GM12875 (cell line): ENCODE data around the gene TMEM167A.

Source experiments
- H3K4me3 ChIP-seq: one replicate; pipeline ENCODE4 v1.5.1; 2011; ENCODE audit warnings: low read depth, low read length, control low read depth
- CTCF ChIP-seq: IDR thresholded peaks from 2 replicates; pipeline ENCODE4 v1.5.1; 2011; ENCODE audit warnings: low read depth, mild to moderate bottlenecking, control low read depth, inconsistent platforms, low read length, moderate library complexity, borderline replicate concordance; ENCODE audit not compliant: insufficient read depth

TMEM167A gene

GRCh38 chr5:83090169-83090568, 13.0 kb upstream of the TMEM167A start:
- no peak for TF ChIP-seq CTCF
- H3K4me3 ChIP-seq, result no peak overlapping the region

- TF ChIP-seq CTCF, result no peak
- no peak overlapping the region for H3K4me3 ChIP-seq
Observed at GRCh38 chr5:83085106-83085505, 7.9 kb upstream of the TMEM167A start.

- no peak overlapping the region for H3K4me3 ChIP-seq
- TF ChIP-seq CTCF, result no peak
Observed at GRCh38 chr5:83084336-83084735, 7.1 kb upstream of the TMEM167A start.

- H3K4me3 ChIP-seq, result no peak overlapping the region
- TF ChIP-seq CTCF, result no peak
Observed at GRCh38 chr5:83082750-83083149, 5.6 kb upstream of the TMEM167A start.

GRCh38 chr5:83077662-83078261, 568 bp upstream of the TMEM167A start:
- no peak for TF ChIP-seq CTCF
- H3K4me3 ChIP-seq, result peak overlapping the region; percentile 59

GRCh38 chr5:83072966-83073365, 4.2 kb downstream of the TMEM167A start:
- H3K4me3 ChIP-seq, result no peak overlapping the region
- TF ChIP-seq CTCF, result no peak

- TF ChIP-seq CTCF, result no peak
- H3K4me3 ChIP-seq, result no peak overlapping the region
Observed at GRCh38 chr5:83071286-83072051, 5.7 kb downstream of the TMEM167A start.
